IPS-20b (cell line): ENCODE data around the gene SPATC1L.
"Not testable (repeated sequence)": the region's sequence is repeated elsewhere in the genome, so short reads cannot be mapped to it uniquely, and the experiment has no call there.

Experiments used
- H3K27ac ChIP-seq: one replicate; pipeline ENCODE4 v1.5.1; 2013; ENCODE audit warnings: low read length
- H3K27me3 ChIP-seq: 2 replicates; pipeline ENCODE4 v1.6.1; 2013; ENCODE audit warnings: mild to moderate bottlenecking, low read length, inconsistent platforms; ENCODE audit not compliant: insufficient read depth
- H3K36me3 ChIP-seq: 2 replicates; pipeline ENCODE4 v1.6.1; 2013; ENCODE audit warnings: low read depth, mild to moderate bottlenecking, inconsistent platforms, low read length, moderate library complexity; ENCODE audit not compliant: insufficient read depth
- H3K4me1 ChIP-seq: 2 replicates; pipeline ENCODE4 v1.6.1; 2013; ENCODE audit warnings: mild to moderate bottlenecking, control low read depth, inconsistent platforms, low read length, moderate library complexity; ENCODE audit not compliant: insufficient read depth
- H3K4me3 ChIP-seq: 2 replicates; pipeline ENCODE4 v1.5.1; 2013; ENCODE audit warnings: mild to moderate bottlenecking, low read length, inconsistent platforms
- H3K9ac ChIP-seq: 2 replicates; pipeline ENCODE4 v1.6.1; 2013; ENCODE audit warnings: low read depth, mild to moderate bottlenecking, inconsistent platforms, low read length, moderate library complexity
- H3K9me3 ChIP-seq: 2 replicates; pipeline ENCODE4 v1.6.1; 2013; ENCODE audit warnings: mild to moderate bottlenecking, low read depth, low read length, inconsistent platforms; ENCODE audit not compliant: insufficient read depth

SPATC1L gene

DNA sequence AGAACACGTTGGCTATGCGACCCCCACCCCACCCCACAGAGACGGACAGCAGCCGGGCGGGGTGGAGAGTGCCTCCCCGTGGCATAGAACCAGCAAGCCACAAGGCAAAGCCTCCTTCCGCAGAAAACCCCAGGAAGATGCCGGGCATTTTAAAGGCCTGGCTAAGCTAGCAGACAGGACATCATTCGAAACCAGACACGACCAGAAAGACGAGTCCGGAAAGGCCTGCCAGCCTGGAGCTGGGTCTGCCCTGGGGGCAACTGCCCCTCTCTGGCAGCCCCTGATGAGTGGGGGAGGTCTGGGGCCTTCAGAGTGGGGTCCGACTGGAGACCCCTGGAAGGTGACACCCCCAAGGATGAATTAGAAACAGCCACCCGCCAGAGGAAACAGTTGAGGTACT, 37.4 kb downstream of the SPATC1L start:
- no peaks in the 10 kb centered on the region for H3K27me3 ChIP-seq
- no peak overlapping the region for H3K4me3 ChIP-seq
- H3K27ac ChIP-seq: no peak overlapping the region
- H3K4me1 ChIP-seq: no peaks in the 10 kb centered on the region; the same call in 1 of the 2 replicates
- no peak overlapping the region for H3K9ac ChIP-seq
- H3K36me3 ChIP-seq: no peaks in the 10 kb centered on the region
- H3K9me3 ChIP-seq: no peaks in the 10 kb centered on the region

DNA sequence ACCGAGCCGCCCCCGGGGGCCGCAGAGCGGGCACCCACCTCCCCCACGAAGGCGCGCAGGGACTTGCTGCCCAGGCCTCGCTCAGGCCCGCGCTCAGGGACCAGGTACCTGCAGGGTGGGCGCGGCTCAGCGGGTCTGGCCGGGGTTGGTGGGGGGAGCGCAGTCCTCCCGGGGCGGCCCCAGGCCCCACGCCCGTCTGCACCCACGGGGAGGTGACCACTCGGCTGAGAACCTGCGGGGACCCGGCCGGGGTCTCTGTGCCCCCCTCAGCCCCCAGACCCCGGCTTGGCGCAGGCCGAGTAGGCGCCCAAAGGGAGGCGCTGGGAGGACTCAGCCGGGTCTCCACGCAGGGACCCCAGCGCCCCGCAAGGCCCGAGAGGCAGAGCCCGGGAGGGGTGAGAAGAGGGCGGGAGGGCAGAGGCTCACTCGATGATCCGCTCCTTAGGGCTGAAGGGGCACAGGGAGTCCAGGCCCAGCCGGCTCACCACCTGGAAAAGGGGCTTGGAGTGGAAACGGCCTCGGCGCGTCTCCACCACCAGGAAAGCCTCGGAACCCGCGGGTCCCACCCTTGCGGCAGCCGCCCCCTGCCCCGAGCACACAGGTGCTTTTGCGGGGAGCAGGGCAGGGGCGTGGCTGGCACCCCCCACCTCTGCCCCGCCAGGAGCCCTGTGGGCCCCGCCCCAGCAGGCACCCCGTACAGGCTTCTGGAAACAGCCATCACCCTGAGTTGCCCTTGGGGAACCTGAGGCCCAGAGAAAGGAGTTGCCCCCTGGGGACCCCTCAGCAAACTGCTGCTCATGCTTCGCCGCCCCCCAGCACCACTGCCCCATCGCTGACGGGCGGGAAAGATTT, 38.2 kb downstream of the SPATC1L start:
- no peak overlapping the region for H3K9ac ChIP-seq
- no peaks in the 10 kb centered on the region for H3K4me1 ChIP-seq
- H3K27ac ChIP-seq: no peak overlapping the region
- H3K9me3 ChIP-seq: no peaks in the 10 kb centered on the region
- no peaks in the 10 kb centered on the region for H3K27me3 ChIP-seq
- no peaks in the 10 kb centered on the region for H3K36me3 ChIP-seq
- no peak overlapping the region for H3K4me3 ChIP-seq

DNA sequence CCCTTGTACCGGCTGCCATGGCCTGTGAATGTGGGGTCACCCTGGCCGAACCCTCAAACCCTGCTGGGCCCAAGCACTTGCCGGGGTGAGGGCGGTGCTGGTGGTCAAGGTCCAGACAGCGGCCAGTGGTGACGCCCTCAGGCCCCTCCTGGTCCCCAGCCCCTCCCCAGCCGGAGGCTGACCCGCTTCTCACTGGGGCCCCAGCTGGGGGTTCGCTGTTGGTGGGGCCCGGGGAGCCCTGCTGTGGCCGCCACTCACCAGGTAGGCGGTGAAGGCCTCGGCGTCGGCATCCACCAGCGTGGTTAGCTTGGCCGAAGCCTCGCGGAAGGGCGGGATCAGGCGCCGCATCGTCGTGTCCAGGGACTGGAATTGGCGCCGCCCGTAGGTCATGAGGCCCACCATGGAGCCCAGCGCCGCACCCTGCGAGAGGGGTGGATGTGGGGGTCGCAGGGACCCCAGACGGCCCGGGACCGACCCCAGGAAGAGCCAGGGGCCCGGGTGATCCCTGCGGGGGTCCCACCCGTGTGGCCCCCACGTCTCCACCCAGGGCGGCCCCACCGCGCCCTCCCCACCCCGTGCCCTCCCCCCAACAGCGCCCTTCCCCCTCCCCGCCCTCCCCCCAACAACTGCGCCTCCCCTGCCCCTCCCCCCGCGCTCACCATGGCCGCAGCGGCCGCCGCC, 39.0 kb downstream of the SPATC1L start:
- no peak overlapping the region for H3K9ac ChIP-seq
- H3K36me3 ChIP-seq: no peaks in the 10 kb centered on the region
- H3K27me3 ChIP-seq: no peaks in the 10 kb centered on the region
- no peaks in the 10 kb centered on the region for H3K4me1 ChIP-seq
- no peaks in the 10 kb centered on the region for H3K9me3 ChIP-seq
- no peak overlapping the region for H3K4me3 ChIP-seq
- H3K27ac ChIP-seq: no peak overlapping the region

DNA sequence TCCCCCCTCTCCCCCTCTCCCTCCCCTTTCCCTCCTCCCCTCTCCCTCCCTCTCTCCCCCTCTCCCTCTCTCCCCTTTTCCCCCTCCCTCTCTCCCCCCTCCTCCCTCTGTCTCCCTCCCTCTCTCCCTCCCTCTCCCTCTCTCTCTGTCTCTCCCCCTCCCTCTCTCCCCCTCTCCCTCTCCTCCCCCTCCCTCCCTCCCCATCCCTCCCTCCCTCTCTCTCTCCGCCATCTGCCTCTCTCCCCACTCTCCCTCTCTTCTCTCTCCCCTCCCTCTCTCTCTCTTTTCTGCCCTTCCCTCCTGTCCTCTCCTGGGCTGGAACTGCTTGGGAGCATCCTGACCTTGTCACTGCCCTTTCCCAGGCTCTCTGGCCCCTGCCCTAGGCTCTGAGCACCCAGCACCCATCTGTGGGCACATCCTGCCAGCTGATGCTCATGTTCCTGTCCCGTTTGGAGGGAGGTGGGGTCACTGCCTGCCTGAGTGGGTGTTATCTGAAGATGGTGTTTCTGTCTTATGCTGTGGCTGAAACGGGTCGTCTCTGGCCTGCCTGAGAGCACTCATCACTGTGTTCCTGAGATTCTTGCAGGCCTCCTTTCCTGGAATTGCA, 39.7 kb downstream of the SPATC1L start:
- H3K27ac ChIP-seq: no peak overlapping the region
- H3K9me3 ChIP-seq: no peaks in the 10 kb centered on the region
- H3K27me3 ChIP-seq: no peaks in the 10 kb centered on the region
- H3K4me1 ChIP-seq: no peaks in the 10 kb centered on the region
- no peak overlapping the region for H3K4me3 ChIP-seq
- H3K9ac ChIP-seq: no peak overlapping the region
- no peaks in the 10 kb centered on the region for H3K36me3 ChIP-seq

DNA sequence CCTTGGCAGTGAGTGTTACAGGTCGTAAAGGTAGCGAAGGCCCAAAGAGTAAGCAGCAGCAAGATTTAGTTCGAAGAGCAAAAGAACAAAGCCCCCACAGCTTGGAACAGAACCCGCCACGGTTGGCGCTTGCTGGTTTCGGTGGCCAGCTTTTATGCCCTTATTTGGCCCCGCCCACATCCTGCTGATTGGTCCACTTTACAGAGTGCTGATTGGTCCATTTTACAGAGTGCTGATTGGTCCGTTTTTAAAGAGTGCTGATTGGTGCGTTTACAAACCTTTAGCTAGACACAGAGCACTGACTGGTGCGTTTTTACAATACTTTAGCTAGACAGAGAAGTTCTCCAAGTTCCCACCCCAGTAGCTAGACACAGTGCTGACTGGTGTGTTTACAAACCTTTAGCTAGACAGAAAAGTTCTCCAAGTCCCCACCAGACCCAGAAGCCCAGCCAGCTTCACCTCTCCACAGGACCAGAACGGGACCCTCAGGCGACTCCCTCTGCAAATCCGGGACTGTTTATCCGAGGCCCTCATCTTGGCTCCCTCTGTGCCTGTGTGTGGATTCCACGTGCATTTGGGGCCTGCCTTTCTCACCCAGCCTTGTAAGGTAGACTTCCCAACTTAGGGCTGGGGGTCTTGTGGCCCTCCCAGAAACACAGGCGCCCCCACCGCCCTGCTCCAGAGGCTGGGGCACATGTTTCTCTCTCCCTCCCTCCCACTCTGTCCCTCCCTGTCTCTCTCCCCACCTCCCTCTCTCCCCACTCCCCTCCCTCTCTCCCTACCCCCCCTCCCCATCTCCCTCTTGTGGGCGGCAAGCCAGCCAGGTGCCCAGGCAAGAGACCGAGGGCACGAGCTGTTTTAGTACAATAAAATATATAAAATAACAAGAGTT, 41.4 kb downstream of the SPATC1L start:
- no peak overlapping the region for H3K27ac ChIP-seq

DNA sequence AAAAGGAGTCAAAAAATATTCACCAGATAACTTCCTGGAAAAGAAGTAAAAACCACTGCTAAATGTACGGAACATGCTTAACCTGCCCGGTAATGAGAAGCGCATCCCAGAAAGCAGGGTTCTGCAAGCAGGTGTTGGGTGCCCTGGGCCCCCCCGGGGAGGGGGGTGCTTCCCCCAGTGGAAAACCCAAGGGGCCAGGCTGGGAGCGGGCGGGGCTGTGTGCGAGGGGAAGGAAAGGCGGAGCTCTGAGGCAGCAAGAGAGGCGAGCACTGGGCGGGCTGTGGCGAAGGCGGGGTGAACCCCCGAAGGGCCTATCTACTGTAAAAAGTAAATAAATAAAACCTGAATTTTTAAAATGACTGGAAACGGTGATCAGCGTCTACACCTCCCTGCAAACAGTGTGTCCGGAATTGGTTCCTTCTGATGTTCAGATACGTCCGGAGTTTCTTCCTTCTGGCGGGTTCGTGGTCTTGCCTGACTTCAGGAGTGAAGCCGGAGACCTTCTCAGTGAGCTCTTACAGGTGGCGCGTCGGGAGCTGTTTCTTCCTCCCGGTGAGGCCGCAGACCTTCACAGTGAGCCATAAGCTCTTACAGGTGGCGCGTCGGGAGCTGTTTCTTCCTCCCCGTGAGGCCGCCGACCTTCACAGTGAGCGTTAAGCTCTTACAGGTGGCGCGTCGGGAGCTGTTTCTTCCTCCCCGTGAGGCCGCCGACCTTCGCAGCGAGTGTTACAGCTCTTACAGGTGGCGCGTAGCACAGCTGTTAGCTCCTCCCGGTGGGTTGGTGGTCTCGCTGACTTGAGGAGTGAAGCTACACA, 42.3 kb downstream of the SPATC1L start:
- no peak overlapping the region for H3K9ac ChIP-seq
- no peaks in the 10 kb centered on the region for H3K9me3 ChIP-seq
- H3K27ac ChIP-seq: no peak overlapping the region
- no peaks in the 10 kb centered on the region for H3K36me3 ChIP-seq
- no peaks in the 10 kb centered on the region for H3K4me1 ChIP-seq
- H3K27me3 ChIP-seq: no peaks in the 10 kb centered on the region
- H3K4me3 ChIP-seq: no peak overlapping the region

More for the DNA sequence above, 41.4 kb downstream of the SPATC1L start:
- no peaks in the 10 kb centered on the region for H3K4me1 ChIP-seq
- no peaks in the 10 kb centered on the region for H3K27me3 ChIP-seq
- no peaks in the 10 kb centered on the region for H3K9me3 ChIP-seq
- no peaks in the 10 kb centered on the region for H3K36me3 ChIP-seq
- H3K4me3 ChIP-seq: no peak overlapping the region
- H3K9ac ChIP-seq: no peak overlapping the region

DNA sequence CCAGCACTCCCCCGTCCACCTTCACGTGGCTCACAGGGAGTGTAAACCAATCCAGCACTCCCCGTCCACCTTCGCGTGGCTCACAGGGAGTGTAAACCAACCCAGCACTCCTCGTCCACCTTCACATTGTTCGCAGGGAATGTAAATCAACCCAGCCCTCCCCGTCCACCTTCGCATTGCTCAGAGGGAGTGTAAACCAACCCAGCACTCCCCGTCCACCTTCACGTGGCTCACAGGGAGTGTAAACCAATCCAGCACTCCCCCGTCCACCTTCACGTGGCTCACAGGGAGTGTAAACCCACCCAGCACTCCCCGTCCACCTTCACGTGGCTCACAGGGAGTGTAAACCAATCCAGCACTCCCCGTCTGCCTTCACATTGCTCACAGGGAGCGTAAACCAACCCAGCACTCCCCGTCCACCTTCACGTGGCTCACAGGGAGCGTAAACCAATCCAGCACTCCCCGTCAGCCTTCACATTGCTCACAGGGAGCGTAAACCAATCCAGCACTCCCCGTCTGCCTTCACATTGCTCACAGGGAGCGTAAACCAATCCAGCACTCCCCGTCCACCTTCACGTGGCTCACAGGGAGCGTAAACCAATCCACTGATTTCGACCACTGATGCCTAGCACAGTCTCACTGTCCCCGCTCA, 43.8 kb downstream of the SPATC1L start:
- H3K27me3 ChIP-seq, H3K4me3 ChIP-seq, H3K9me3 ChIP-seq, H3K4me1 ChIP-seq, H3K9ac ChIP-seq, H3K27ac ChIP-seq, H3K36me3 ChIP-seq: not testable (repeated sequence)

DNA sequence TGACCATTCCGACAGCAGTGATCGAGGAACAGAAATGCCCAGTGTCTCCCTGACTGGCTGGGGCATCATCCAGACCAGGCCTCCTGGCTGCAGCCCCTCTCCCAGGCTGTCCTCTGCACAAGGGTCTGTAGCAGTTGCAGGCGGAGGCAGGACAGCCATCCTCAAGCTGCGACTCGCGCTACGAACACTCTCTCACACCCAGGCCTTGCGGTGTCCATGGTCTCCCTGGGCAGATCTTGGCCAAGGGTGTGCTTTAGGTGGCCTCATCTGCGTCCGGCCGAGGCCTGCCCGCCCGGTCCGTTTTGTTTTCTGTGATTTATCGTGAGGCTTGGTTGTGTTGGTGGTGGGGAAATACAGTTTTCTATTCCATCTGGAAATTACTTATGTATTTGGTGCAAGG, 44.6 kb downstream of the SPATC1L start:
- Histone ChIP-seq H3K9me3 (no peaks in the 10 kb centered on the region), H3K27ac (no peak overlapping the region), H3K27me3 (no peaks in the 10 kb centered on the region), H3K4me1 (no peaks in the 10 kb centered on the region), H3K9ac (no peak overlapping the region), H3K36me3 (no peaks in the 10 kb centered on the region), H3K4me3 (no peak overlapping the region)

DNA sequence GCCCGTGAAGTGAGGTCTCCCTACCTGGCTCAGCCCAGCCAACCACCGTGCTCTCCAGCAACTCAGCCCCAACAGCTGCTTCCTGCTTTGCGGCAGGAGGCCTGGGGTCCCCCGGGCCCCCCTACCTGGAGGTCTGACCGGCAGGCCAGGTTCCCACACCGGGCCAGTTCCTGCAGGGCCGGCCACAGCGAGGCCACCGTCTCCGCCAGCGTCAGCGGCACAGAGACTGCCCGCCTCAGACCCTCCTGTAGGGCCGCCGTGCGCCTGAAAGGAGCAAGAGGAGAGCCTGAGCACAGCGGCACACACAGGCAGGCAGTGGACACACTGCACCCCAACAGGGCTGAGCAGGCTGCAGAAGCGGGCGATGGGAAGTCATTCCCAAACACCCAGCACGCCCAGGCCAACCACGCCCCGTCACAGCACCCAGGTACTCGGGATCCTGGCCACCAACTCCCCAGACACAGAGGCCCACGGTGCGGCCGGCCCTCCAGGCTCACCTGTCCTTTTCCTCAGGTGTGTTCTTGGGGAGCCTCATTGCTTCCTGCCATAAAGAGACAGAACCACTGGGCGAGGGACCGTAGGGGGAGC, 45.8 kb downstream of the SPATC1L start:
- Histone ChIP-seq H3K27ac (no peak overlapping the region), H3K27me3 (no peaks in the 10 kb centered on the region), H3K4me3 (no peak overlapping the region), H3K4me1 (no peaks in the 10 kb centered on the region), H3K9me3 (no peaks in the 10 kb centered on the region), H3K9ac (no peak overlapping the region), H3K36me3 (no peaks in the 10 kb centered on the region)

DNA sequence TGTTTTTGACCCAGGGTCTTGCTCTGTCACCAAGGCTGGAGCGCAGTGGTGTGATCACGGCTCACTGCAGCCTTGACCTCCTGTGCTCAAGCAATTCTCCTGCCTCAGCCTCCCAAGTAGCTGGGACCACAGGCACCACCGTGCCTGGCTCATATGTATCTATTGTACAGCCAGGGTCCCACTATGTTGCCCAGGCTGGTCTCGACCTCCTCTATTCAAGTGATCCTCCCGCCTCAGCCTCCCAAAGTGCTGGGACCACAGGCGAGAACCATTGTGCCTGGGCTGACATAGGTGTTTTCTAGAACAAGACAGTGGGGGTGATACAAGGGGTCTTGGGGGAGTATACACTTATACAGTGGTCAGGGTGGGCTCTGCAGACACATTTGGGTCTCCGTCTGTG, 46.4 kb downstream of the SPATC1L start:
- Histone ChIP-seq H3K27me3 (no peaks in the 10 kb centered on the region), H3K27ac (no peak overlapping the region), H3K9me3 (no peaks in the 10 kb centered on the region), H3K36me3 (no peaks in the 10 kb centered on the region), H3K9ac (no peak overlapping the region), H3K4me1 (no peaks in the 10 kb centered on the region), H3K4me3 (no peak overlapping the region)
